Spleen (tissue), 11 donors: ENCODE results near the gene ZFP62. TPM values are rescaled to one million over a fixed set of nuclear protein-coding genes. Genes with fewer than 3 reads are reported as not detected.
"Not testable (repeated sequence)": the region's sequence is repeated elsewhere in the genome, so short reads cannot be mapped to it uniquely, and the experiment has no call there.

Source experiments
- DNase-seq: peaks from one replicate; pipeline ENCODE4 v3.0.0-alpha.2; 2020
- H3K27ac ChIP-seq, 8 donors: fragments of 200-600 bp; sonication (generic) in 7 of 8; 1 replicate in 4 of 8; 2 replicates in 4 of 8; pipeline versions ENCODE4 v1.5.0 to v1.8.0; 2016 to 2021; ENCODE audit warnings: inconsistent platforms in 4 of 8, mild to moderate bottlenecking in 4 of 8, moderate library complexity in 1 of 8
- H3K27me3 ChIP-seq, 7 donors: fragments of 200-600 bp; sonication (generic) in 6 of 7; replicated peaks in 1 of 7; 1 replicate in 4 of 7; 2 replicates in 3 of 7; pipeline versions ENCODE4 v1.5.0 to v1.8.0; 2016 to 2021; ENCODE audit warnings: inconsistent platforms in 3 of 7, mild to moderate bottlenecking in 1 of 7
- H3K36me3 ChIP-seq, 6 donors: fragments of 200-600 bp; sonication (generic) in 5 of 6; 1 replicate in 4 of 6; 2 replicates in 2 of 6; pipeline versions ENCODE4 v1.5.0 to v1.8.0; 2016 to 2021; ENCODE audit warnings: inconsistent platforms in 2 of 6
- H3K4me1 ChIP-seq, 6 donors: fragments of 200-600 bp; sonication (generic) in 5 of 6; 1 replicate in 3 of 6; 2 replicates in 3 of 6; pipeline versions ENCODE4 v1.5.0 to v1.8.0; 2016 to 2021; ENCODE audit warnings: inconsistent platforms in 3 of 6
- H3K4me3 ChIP-seq, 8 donors: fragments of 200-600 bp; sonication (generic) in 7 of 8; 1 replicate in 4 of 8; 2 replicates in 4 of 8; pipeline versions ENCODE4 v1.5.0 to v1.8.0; 2016 to 2021; ENCODE audit warnings: inconsistent platforms in 4 of 8, mild to moderate bottlenecking in 4 of 8, moderate library complexity in 2 of 8
- H3K9me3 ChIP-seq, 8 donors: fragments of 200-600 bp; sonication (generic) in 7 of 8; 1 replicate in 4 of 8; 2 replicates in 4 of 8; pipeline versions ENCODE4 v1.5.0 to v1.8.0; 2016 to 2021; ENCODE audit warnings: inconsistent platforms in 4 of 8
- POLR2A ChIP-seq, 3 donors: fragments of 450-650 bp; IDR thresholded peaks; one replicate each; pipeline ENCODE4 v1.5.1; 2017; ENCODE audit warnings: antibody characterized with exemption in 3 of 3, mild to moderate bottlenecking in 1 of 3
- POLR2AphosphoS5 ChIP-seq, 3 donors: sonication (generic); formaldehyde crosslinking; IDR thresholded peaks; one replicate each; pipeline ENCODE4 v1.5.1; 2017; ENCODE audit warnings: antibody characterized with exemption in 3 of 3
- WGBS, 5 donors: extraction: QIAGEN DNeasy Blood & Tissue Kit in 3 of 5; methylation state at CpG; one replicate each; pipeline versions ENCODE4 v1.1.5 to v1.1.7; 2013 to 2018; 5-methylcytosine and 5-hydroxymethylcytosine counted together
- intact Hi-C: fragments of 100-400 bp; cut with DNase I; formaldehyde crosslinking; loops from one replicate; pipeline ENCODE4 v1.15.0; 2023; ENCODE audit warnings: low total_unique reads
- polyA plus RNA-seq, 3 donors: library from polyadenylated mRNA; stranded (reverse); fragments of 200-250 nt; gene quantifications; one replicate each; pipeline ENCODE4 v1.2.1, GENCODE V29; 2013
- total RNA-seq, 7 donors: library from RNA; depleted of rRNA in 3 of 7; stranded (reverse); fragments of >200 nt in 3 of 7; fragmentation: NEBNext Ultra II Directional in 4 of 7; extraction: Animal tissue kit (Norgen Biotek cat#: 25700) in 4 of 7; gene quantifications; one replicate each; pipeline versions ENCODE4 v1.1.0 to v1.2.1, GENCODE V29; 2016 to 2021
- TF ChIP-seq, protein P1 (sequence below), 11 experiments: fragments of 200-600 bp in 7 of 11; fragments of 450-650 bp in 4 of 11; sonication (generic) in 4 of 11; IDR thresholded peaks in 8 of 11; conservative IDR thresholded peaks in 3 of 11; 1 replicate in 7 of 11; 2 replicates in 4 of 11; pipeline versions ENCODE4 v1.4.0 to v1.8.0; 2016 to 2021; ENCODE audit warnings: antibody characterized with exemption in 11 of 11, inconsistent platforms in 4 of 11, mild to moderate bottlenecking in 1 of 11
- donor health status: healthy with polysubstance abuse.
- donor health status: DM: no; HTN: no; CAD: no; lungs with moderate emphysema.
- donor health status: DM: no; HTN: no; CAD: no.
- donor health status: Bipolar disorder and iron deficiency.
- donor health status: healthy.
- donor health status: DM: no; HTN: no; CAD: no.
- donor health status: DM: yes; HTN: yes; CAD: no.

ZFP62 gene
- total and polyA plus RNA-seq, 10 donors: 20.2 to 31.5 (median 27.6) TPM

DNA sequence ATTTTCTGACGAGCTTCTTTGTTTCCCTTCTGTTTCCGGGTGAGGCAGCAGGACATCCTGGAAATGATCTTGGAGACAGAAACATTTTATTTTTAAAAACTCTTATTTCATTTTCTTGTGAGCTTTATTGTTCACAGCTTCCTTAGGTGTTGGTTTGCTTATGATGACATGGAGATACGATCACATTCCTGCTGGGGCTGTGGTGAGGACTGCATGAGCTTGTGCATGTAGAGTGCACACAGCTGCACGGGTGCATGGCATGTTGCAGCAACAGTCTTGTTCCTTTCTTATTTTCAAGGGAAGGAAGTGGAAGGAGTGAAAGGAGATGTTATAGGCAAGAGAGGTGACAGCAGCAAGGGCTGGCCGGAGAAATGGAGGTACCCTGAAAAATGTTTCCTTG is 39.1 kb upstream of the ZFP62 start:
- 55 to 68% (median 60%) methylated on average over 5 of the region's 5 CpGs for WGBS, 5 donors
- Histone ChIP-seq H3K27ac (no peak overlapping the region), H3K4me3 (no peak overlapping the region), H3K9me3 (peaks cover 0 to 10% (median 5%) of the 10 kb centered on the region in 8 donors), H3K4me1 (no peaks in the 10 kb centered on the region), H3K27me3 (no peaks in the 10 kb centered on the region), H3K36me3 (no peaks in the 10 kb centered on the region)
- DNase-seq: no peak
- intact Hi-C loops: no loop called here
- TF ChIP-seq, protein P1, sequence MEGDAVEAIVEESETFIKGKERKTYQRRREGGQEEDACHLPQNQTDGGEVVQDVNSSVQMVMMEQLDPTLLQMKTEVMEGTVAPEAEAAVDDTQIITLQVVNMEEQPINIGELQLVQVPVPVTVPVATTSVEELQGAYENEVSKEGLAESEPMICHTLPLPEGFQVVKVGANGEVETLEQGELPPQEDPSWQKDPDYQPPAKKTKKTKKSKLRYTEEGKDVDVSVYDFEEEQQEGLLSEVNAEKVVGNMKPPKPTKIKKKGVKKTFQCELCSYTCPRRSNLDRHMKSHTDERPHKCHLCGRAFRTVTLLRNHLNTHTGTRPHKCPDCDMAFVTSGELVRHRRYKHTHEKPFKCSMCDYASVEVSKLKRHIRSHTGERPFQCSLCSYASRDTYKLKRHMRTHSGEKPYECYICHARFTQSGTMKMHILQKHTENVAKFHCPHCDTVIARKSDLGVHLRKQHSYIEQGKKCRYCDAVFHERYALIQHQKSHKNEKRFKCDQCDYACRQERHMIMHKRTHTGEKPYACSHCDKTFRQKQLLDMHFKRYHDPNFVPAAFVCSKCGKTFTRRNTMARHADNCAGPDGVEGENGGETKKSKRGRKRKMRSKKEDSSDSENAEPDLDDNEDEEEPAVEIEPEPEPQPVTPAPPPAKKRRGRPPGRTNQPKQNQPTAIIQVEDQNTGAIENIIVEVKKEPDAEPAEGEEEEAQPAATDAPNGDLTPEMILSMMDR (IDR thresholded peaks at IDR 0.05 in 8 of 11, conservative IDR thresholded peaks at IDR 0.05 in 3 of 11): no peak
- TF ChIP-seq POLR2AphosphoS5 (IDR thresholded peaks at IDR 0.05): no peak
- no peak for TF ChIP-seq POLR2A (IDR thresholded peaks at IDR 0.05)

DNA sequence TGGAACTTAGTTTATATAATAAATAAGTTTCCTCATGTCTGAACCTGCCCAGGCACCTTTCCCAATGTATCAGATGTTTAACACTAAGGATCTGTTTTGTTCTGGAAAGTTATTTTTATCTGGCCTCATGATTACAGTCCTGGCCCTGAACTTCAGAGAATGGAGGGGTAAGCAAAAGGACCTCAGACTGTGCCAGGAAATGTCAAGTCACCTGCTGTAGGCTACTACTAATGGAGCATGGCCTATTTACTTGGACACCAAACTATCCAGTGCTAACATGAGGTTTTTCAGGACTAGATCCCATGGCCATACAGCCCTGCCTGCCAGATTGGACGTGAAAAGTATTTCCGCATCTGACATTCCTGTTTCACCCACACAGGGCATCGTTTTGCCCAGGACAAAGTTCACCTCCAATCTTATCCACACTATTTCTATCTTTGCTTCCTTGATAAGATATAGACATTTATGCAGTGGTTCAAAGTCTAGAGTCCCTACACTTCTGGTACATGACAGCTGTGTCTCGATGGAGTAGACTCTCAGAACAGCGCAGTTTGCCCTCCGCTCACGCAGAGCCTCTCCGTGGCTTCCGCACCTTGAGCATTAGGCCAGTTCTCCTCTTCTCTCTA is 37.7 kb upstream of the ZFP62 start, which contains the start of gene BTNL8:
Gene BTNL8 (plus strand): TSS at position 539 of the 626 bp plus-strand sequence. CDS start 152 bp downstream, outside the sequence.
- 92 to 97% (median 93%) methylated on average over 9 of the region's 9 CpGs for WGBS, 5 donors

GRCh38 chr5:180895330-180895729 is 34.3 kb upstream of the ZFP62 start:
- H3K27ac ChIP-seq, H3K4me3 ChIP-seq, DNase-seq, intact Hi-C loops, H3K36me3 ChIP-seq, H3K4me1 ChIP-seq: not testable (repeated sequence)
- H3K9me3 ChIP-seq: peaks cover 0 to 14% (median 10%) of the 10 kb centered on the region in 8 donors
- H3K27me3 ChIP-seq: peaks cover 0 to 13% (median 0%) of the 10 kb centered on the region in 7 donors
- WGBS, 5 donors: 90 to 100% (median 93%) methylated on average over 1 of the region's 1 CpG

More for the DNA sequence above, 37.7 kb upstream of the ZFP62 start, which contains the start of gene BTNL8:
- Histone ChIP-seq H3K27ac (no peak within 1 kb of the TSS), H3K36me3 (no peaks in the 10 kb centered on the region), H3K4me1 (no peaks in the 10 kb centered on the region), H3K27me3 (no peaks in the 10 kb centered on the region), H3K4me3 (no peak within 1 kb of the TSS), H3K9me3 (peaks cover 0 to 14% (median 10%) of the 10 kb centered on the region in 8 donors)
- TF ChIP-seq, protein P1 (IDR thresholded peaks at IDR 0.05 in 8 of 11, conservative IDR thresholded peaks at IDR 0.05 in 3 of 11): no peak
- TF ChIP-seq POLR2AphosphoS5 (IDR thresholded peaks at IDR 0.05) (no peak), POLR2A (IDR thresholded peaks at IDR 0.05) (no peak)
- no peak for DNase-seq
- intact Hi-C loops: no loop called here

DNA sequence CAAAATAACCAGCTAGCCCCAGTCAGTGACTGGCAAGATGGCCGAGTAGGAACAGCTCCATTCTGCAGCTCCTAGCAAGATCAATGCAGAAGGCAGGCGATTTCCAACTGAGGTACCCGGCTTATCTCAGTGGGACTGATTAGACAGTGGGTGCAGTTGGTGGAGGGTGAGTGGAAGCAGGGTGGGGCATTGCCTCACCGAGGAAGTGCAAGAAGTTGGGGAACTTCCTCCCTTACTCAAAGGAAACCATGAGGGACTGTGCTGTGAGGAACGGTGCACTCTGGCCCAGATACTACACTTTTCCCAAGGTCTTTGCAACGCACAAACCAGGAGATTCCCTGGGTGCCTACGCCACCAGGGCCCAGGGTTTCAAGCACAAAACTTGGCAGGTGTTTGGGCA is 28.3 kb upstream of the ZFP62 start:
- TF ChIP-seq POLR2AphosphoS5 (IDR thresholded peaks at IDR 0.05) (no peak), POLR2A (IDR thresholded peaks at IDR 0.05) (no peak)
- TF ChIP-seq, protein P1 (IDR thresholded peaks at IDR 0.05 in 8 of 11, conservative IDR thresholded peaks at IDR 0.05 in 3 of 11): no peak
- no peaks in the 10 kb centered on the region for H3K4me1 ChIP-seq
- H3K27ac ChIP-seq: peak overlapping the region in 3 of 8 donors; percentile 22 to 74 (median 30)
- DNase-seq: no peak
- peaks cover 0 to 4% (median 0%) of the 10 kb centered on the region in 8 donors for H3K9me3 ChIP-seq
- intact Hi-C loops: no loop called here
- H3K4me3 ChIP-seq: no peak overlapping the region
- H3K27me3 ChIP-seq: peaks cover 0 to 46% (median 0%) of the 10 kb centered on the region in 7 donors
- WGBS, 5 donors: 49 to 74% (median 59%) methylated on average over 7 of the region's 7 CpGs
- H3K36me3 ChIP-seq: no peaks in the 10 kb centered on the region

GRCh38 chr5:180885845-180886529 is 24.9 kb upstream of the ZFP62 start:
- 66 to 80% (median 69%) methylated on average over 8 to 11 of the region's 11 CpGs for WGBS, 5 donors
- peaks cover 0 to 39% (median 0%) of the 10 kb centered on the region in 7 donors for H3K27me3 ChIP-seq
- H3K36me3 ChIP-seq, H3K4me3 ChIP-seq, H3K27ac ChIP-seq, DNase-seq, H3K9me3 ChIP-seq, intact Hi-C loops, H3K4me1 ChIP-seq: not testable (repeated sequence)
